Measurements from ENCODE around the gene MAPKAPK3. TPM values are rescaled to one million over a fixed set of nuclear protein-coding genes. Genes with fewer than 3 reads are reported as not detected.

Gene MAPKAPK3
- total and polyA plus RNA-seq, 2 of the 8 experiments (the other 6 are each of a cell fraction or from before 2014, with no cell fraction given), result 65.4 to 99.8 TPM

DNA sequence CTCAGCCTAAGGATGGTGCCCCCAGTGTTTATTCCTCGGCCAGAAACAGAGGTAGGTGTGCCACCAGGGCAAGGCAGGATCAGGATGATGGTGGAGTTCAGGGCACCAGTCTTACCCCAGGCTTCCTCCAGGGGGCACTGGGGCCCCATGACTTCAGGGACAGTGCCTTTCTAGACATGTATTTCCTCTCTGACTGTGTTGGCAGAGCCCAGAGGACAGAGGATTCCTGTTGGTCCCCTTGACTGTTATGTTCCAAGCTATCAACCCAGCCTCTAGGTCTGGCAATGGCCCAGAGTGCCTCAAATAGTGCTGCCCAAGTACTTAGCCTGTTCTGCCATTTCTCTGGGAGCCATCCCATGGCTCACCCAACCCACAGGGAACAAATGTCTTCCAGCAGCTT, 44.8 kb upstream of the MAPKAPK3 start:
- DNase-seq (ENCODE audit: low read depth in 1 of 2, low spot score in 2 of 2), result peak in 1 of 2 experiments; percentile 88
- no peak overlapping the region for H3K56ac ChIP-seq (replicated peaks; ENCODE audit: insufficient read length, low read depth, low read length)
- no peaks in the 10 kb centered on the region for H3K9me3 ChIP-seq (ENCODE audit: insufficient read depth in 2 of 2, low read depth in 1 of 2, low read length in 1 of 2)
- no peak overlapping the region for H3K4me3 ChIP-seq (ENCODE audit: extremely low read depth in 1 of 4, insufficient read depth in 2 of 4, low read depth in 3 of 4, low read length in 4 of 4)
- no peak overlapping the region for H3K4me2 ChIP-seq (ENCODE audit: insufficient read depth in 1 of 2, low read depth in 2 of 2, low read length in 2 of 2)
- FAIRE-seq, result peak; percentile 48
- ChIA-PET CTCF (ENCODE audit: partially characterized antibody) (interaction anchor here (0.6 to 46.5 kb wide), 21 partner anchors 8 to 818 kb away, joined by 3 to 863 read pairs (median 3); partner anchors contain the start of genes CISH and MAPKAPK3), POLR2A (ENCODE audit: partially characterized antibody) (interaction anchor here (1.1 to 1.8 kb wide), 2 partner anchors 13 to 40 kb away, joined by 4 to 6 read pairs; partner anchors contain the start of gene CISH)
- H4K5ac ChIP-seq (ENCODE audit: insufficient read length, low read depth, low read length), result no peak overlapping the region
- H3K23me2 ChIP-seq (ENCODE audit: low read depth, low read length), result peaks cover 11% of the 10 kb centered on the region; the same call in 1 of the 2 replicates
- no peak overlapping the region for H2AK5ac ChIP-seq (ENCODE audit: low read depth, low read length)
- no peak overlapping the region for H3K4ac ChIP-seq (replicated peaks; ENCODE audit: insufficient read length, low read depth, low read length)
- WGBS, 2 experiments (ENCODE audit: extremely low coverage in 1 of 2, insufficient coverage in 1 of 2, insufficient read length in 1 of 2, insufficient replicate concordance in 2 of 2, low coverage in 1 of 2, low lambda C conversion rate in 2 of 2, missing lambda C conversion rate in 1 of 2), result 87% methylated on average over 1 of the region's 1 CpG; no CpG with 5 or more reads in 1 of the 2 experiments
- no peak overlapping the region for H3K18ac ChIP-seq (ENCODE audit: extremely low read depth, low read length)
- no peaks in the 10 kb centered on the region for H4K20me1 ChIP-seq (replicated peaks in 1 of 2; ENCODE audit: control insufficient read depth in 1 of 2, insufficient read depth in 2 of 2, low read length in 2 of 2)
- H2AFZ ChIP-seq (ENCODE audit: low read length), result no peak overlapping the region
- H2BK20ac ChIP-seq (ENCODE audit: low read length), result no peak overlapping the region
- no peak overlapping the region for H2BK12ac ChIP-seq (ENCODE audit: low read depth, low read length)
- no peak overlapping the region for H3K27ac ChIP-seq (ENCODE audit: low read depth, low read length)
- H4K91ac ChIP-seq (replicated peaks; ENCODE audit: insufficient read length, low read length), result no peak overlapping the region
- H3K79me2 ChIP-seq (ENCODE audit: control insufficient read depth in 1 of 2, insufficient read depth in 2 of 2, low read length in 2 of 2), result no peaks in the 10 kb centered on the region
- H4K8ac ChIP-seq (ENCODE audit: extremely low read depth, insufficient read depth, low read length), result no peak overlapping the region; the same call in 1 of the 2 replicates
- H3K4me1 ChIP-seq (replicated peaks in 1 of 4; ENCODE audit: control insufficient read depth in 3 of 4, insufficient read depth in 4 of 4, low read length in 3 of 4), result peaks cover 0 to 3% (median 1%) of the 10 kb centered on the region in 4 experiments; a peak in 4 of 7 replicates
- no peaks in the 10 kb centered on the region for H3K27me3 ChIP-seq (replicated peaks in 1 of 4; ENCODE audit: control insufficient read depth in 3 of 4, extremely low read depth in 1 of 4, insufficient read depth in 3 of 4, low read length in 3 of 4)
- no peaks in the 10 kb centered on the region; the same call in 1 of the 2 replicates for H3K79me1 ChIP-seq (ENCODE audit: low read depth, low read length)
- H3K14ac ChIP-seq (ENCODE audit: insufficient read length), result no peak overlapping the region
- H3K36me3 ChIP-seq (ENCODE audit: control insufficient read depth in 2 of 4, insufficient read depth in 4 of 4, low read length in 3 of 4), result no peaks in the 10 kb centered on the region
- H3K9ac ChIP-seq (replicated peaks in 1 of 4; ENCODE audit: extremely low read depth in 1 of 4, low read depth in 3 of 4, low read length in 3 of 4), result no peak overlapping the region
- no peak overlapping the region for H2BK120ac ChIP-seq (replicated peaks; ENCODE audit: low read depth, low read length)
- no peak overlapping the region for H2BK15ac ChIP-seq (ENCODE audit: low read length)
- H3K23ac ChIP-seq (ENCODE audit: insufficient read length), result no peak overlapping the region
- TF ChIP-seq, protein P1, sequence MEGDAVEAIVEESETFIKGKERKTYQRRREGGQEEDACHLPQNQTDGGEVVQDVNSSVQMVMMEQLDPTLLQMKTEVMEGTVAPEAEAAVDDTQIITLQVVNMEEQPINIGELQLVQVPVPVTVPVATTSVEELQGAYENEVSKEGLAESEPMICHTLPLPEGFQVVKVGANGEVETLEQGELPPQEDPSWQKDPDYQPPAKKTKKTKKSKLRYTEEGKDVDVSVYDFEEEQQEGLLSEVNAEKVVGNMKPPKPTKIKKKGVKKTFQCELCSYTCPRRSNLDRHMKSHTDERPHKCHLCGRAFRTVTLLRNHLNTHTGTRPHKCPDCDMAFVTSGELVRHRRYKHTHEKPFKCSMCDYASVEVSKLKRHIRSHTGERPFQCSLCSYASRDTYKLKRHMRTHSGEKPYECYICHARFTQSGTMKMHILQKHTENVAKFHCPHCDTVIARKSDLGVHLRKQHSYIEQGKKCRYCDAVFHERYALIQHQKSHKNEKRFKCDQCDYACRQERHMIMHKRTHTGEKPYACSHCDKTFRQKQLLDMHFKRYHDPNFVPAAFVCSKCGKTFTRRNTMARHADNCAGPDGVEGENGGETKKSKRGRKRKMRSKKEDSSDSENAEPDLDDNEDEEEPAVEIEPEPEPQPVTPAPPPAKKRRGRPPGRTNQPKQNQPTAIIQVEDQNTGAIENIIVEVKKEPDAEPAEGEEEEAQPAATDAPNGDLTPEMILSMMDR (IDR thresholded peaks at IDR 0.05; ENCODE audit: control extremely low read depth in 1 of 3, insufficient read depth in 1 of 3, low read depth in 1 of 3, low read length in 3 of 3), result peak in 2 of 3 experiments; percentile 85 to 94; a peak in 3 of 4 replicates
- TF ChIP-seq ZNF274 (IDR thresholded peaks at IDR 0.05; ENCODE audit: borderline replicate concordance, extremely low read depth, low read length) (no peak), SUZ12 (IDR thresholded peaks at IDR 0.05; ENCODE audit: low read length) (no peak), BRCA1 (IDR thresholded peaks at IDR 0.05; ENCODE audit: low read depth, low read length) (no peak), RAD21 (IDR thresholded peaks at IDR 0.05 in 1 of 2, conservative IDR thresholded peaks at IDR 0.05 in 1 of 2; ENCODE audit: low read depth in 2 of 2, low read length in 2 of 2) (peak; percentile 88 to 91), RBBP5 (IDR thresholded peaks at IDR 0.05; ENCODE audit: borderline replicate concordance, low read depth, low read length) (no peak)
- no peak overlapping the region for H2BK5ac ChIP-seq (ENCODE audit: low read depth, low read length)
